WERI-Rb-1 (cell line): ENCODE data around the gene PHC2.

Experiments used
- DNase-seq: peaks from one replicate; pipeline ENCODE4 v3.0.0-alpha.2; 2020
- H3K27ac ChIP-seq: fragments of 250-450 bp; sonication (Bioruptor Pico); 2 replicates; pipeline ENCODE4 v1.5.1; 2020; ENCODE audit warnings: mild to moderate bottlenecking, moderate library complexity
- H3K27me3 ChIP-seq: fragments of 250-450 bp; sonication (Bioruptor Pico); 2 replicates; pipeline ENCODE4 v1.5.1; 2021; ENCODE audit warnings: mild to moderate bottlenecking, low read depth, moderate library complexity; ENCODE audit not compliant: insufficient read depth, severe bottlenecking
- H3K36me3 ChIP-seq: fragments of 250-450 bp; sonication (Bioruptor Pico); 2 replicates; pipeline ENCODE4 v1.5.1; 2020; ENCODE audit warnings: mild to moderate bottlenecking, moderate library complexity
- H3K4me3 ChIP-seq: 2 replicates; pipeline ENCODE4 v1.5.1; 2011; ENCODE audit warnings: low read depth, mild to moderate bottlenecking, control low read depth, low read length
- H3K9me3 ChIP-seq: fragments of 250-450 bp; sonication (Bioruptor Pico); 2 replicates; pipeline ENCODE4 v1.5.1; 2021; ENCODE audit warnings: mild to moderate bottlenecking, moderate library complexity; ENCODE audit not compliant: severe bottlenecking
- TF ChIP-seq, protein P1 (sequence below): IDR thresholded peaks from 2 replicates; pipeline ENCODE4 v1.5.1; 2011; ENCODE audit warnings: low read depth, mild to moderate bottlenecking, control low read depth, inconsistent platforms, low read length

PHC2 gene

GRCh38 chr1:33390542-33390941 is 40.4 kb downstream of the PHC2 start:
- H3K36me3 ChIP-seq: no peaks in the 10 kb centered on the region
- H3K27me3 ChIP-seq: no peaks in the 10 kb centered on the region
- H3K9me3 ChIP-seq: no peaks in the 10 kb centered on the region
- no peak overlapping the region for H3K4me3 ChIP-seq
- DNase-seq: no peak
- TF ChIP-seq, protein P1, sequence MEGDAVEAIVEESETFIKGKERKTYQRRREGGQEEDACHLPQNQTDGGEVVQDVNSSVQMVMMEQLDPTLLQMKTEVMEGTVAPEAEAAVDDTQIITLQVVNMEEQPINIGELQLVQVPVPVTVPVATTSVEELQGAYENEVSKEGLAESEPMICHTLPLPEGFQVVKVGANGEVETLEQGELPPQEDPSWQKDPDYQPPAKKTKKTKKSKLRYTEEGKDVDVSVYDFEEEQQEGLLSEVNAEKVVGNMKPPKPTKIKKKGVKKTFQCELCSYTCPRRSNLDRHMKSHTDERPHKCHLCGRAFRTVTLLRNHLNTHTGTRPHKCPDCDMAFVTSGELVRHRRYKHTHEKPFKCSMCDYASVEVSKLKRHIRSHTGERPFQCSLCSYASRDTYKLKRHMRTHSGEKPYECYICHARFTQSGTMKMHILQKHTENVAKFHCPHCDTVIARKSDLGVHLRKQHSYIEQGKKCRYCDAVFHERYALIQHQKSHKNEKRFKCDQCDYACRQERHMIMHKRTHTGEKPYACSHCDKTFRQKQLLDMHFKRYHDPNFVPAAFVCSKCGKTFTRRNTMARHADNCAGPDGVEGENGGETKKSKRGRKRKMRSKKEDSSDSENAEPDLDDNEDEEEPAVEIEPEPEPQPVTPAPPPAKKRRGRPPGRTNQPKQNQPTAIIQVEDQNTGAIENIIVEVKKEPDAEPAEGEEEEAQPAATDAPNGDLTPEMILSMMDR: no peak
- H3K27ac ChIP-seq: no peak overlapping the region

DNA sequence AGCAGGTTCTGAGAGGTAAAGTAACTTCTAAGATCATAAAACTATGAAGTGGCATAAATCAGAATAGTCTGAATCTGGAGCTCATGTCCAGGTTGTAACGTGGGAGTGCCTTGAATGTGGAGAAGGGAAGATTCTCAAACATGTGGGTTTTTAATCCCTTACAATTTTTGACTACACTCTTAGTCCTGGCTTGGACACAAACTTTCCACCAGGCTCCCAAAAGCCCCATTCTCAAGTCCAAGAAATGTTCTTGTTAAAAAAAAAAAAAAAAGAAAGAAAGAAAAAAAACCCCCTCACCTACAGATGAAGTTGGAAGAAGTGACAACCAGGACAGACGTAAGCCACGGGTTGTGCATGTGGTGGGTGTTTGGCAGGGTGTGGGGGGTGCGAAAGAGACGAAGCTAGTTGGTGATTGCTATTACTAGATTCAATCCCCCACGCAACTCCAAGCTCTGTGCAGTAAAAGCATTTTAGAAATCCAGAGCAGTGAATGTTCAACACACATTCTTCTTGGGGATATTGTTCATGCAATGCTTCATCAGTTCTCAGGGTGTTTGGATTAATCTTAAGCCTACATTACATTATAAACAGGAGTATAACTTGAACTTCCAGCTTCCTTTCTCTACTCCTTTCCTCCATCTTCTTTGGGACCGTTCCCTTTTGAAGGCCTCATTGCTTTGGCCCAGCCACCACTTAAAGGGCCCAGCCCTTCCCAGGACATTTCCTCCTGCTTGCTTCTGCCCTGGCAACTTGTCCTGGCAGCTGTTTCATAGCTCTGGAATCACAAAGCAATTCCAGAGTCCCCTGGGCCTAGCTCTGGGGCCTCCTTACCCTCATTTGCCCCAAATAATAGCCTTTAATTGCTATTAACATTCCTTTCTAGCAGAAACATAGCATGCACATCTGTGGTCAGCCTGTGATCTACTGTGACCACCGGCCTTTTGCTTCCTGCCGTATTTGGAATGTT is 41.8 kb downstream of the PHC2 start:
- no peaks in the 10 kb centered on the region for H3K27me3 ChIP-seq
- no peaks in the 10 kb centered on the region for H3K36me3 ChIP-seq
- H3K27ac ChIP-seq: no peak overlapping the region
- TF ChIP-seq, protein P1: no peak
- DNase-seq: no peak
- H3K4me3 ChIP-seq: no peak overlapping the region
- H3K9me3 ChIP-seq: no peaks in the 10 kb centered on the region

- TF ChIP-seq, protein P1: no peak
- H3K9me3 ChIP-seq: no peaks in the 10 kb centered on the region
- no peak overlapping the region for H3K27ac ChIP-seq
- no peaks in the 10 kb centered on the region for H3K36me3 ChIP-seq
- no peaks in the 10 kb centered on the region for H3K27me3 ChIP-seq
- no peak for DNase-seq
- no peak overlapping the region for H3K4me3 ChIP-seq
Measured at GRCh38 chr1:33387625-33388024, 43.3 kb downstream of the PHC2 start.

DNA sequence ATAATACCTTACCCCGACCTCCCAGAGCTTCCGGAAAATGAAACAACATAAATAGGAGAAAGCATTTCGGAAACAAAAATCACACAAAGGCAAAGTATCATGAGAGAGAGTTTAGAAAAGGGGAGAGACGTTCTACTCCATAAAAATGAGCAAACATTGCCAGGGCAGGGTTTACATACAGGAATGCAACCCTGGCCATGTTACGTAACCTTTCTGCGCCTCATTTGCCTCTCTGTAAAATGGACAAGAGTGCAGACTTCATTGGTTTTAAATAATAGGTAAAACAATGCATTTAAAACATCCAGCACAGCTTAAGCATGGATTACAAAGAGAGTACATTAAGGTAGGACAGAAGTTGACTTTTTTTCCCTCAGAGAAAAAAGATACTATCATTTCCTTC is 45.6 kb downstream of the PHC2 start:
- no peak for DNase-seq
- TF ChIP-seq, protein P1: no peak
- Histone ChIP-seq H3K27ac (no peak overlapping the region), H3K27me3 (no peaks in the 10 kb centered on the region), H3K36me3 (no peaks in the 10 kb centered on the region), H3K9me3 (no peaks in the 10 kb centered on the region), H3K4me3 (no peak overlapping the region)

DNA sequence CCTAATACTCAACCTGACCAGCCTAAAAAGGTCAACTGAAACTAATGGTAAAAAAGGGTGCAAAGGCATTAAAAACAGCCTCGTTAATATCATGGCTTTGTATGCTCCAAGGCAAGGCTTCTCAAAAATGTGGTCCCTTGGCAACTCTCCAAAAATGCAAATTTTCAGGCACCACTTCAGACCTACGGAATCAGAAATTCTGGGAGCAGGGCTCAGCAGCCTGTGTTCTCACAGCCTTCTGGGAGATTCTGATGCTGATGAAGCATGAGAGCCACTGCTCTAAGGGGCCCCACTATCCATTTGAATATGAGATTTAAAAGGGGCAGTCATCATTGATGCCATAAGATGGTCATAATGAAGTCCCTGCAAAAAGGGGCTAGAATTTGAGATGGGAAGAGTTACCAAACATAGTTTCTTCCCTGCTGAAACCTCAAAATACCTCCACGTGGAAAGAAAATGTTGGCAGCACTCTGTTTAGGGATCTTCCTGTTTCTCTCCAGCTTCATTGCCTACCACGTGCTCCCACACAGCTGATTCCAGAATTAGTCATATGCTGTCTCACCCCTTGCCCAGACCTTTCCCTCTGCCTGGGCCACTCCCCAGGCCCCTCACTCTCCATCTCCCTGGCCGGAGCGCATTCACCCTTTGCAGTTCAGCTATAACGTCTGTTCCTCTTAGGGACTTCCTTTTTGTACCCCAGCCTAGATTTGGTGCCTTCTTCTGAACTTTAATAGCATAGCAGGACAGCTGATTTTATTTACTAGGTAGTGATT is 46.7 kb downstream of the PHC2 start:
- Histone ChIP-seq H3K4me3 (no peak overlapping the region), H3K27ac (no peak overlapping the region), H3K36me3 (no peaks in the 10 kb centered on the region), H3K27me3 (no peaks in the 10 kb centered on the region), H3K9me3 (no peaks in the 10 kb centered on the region)
- no peak for DNase-seq
- TF ChIP-seq, protein P1: no peak
